Activated CD8-positive, alpha-beta memory T cell treated with anti-CD3 and anti-CD28 coated beads, Interleukin-2, amount 10 ng/mL, durations not matched to agents 7 days and 5 days (primary cell): ENCODE results near the gene FAM120AOS. TPM values are rescaled to one million over a fixed set of nuclear protein-coding genes. Genes with fewer than 3 reads are reported as not detected.
A peak's percentile ranks its signal among the peaks of the same experiment; 100 is the strongest.

Source experiments
- ATAC-seq: fragments of 150-1000 bp; cut with Tn5 transposase; one replicate; pipeline ENCODE4 v1.10.0; 2021; ENCODE audit warnings: moderate library complexity
- CTCF ChIA-PET: fragments of 350-600 bp; sonication (Branson Sonifier 250); formaldehyde crosslinking; loops from one replicate; lab custom pipeline; 2021; ENCODE audit warnings: antibody characterized with exemption; lab: Charles Lee
- DNase-seq: peaks from one replicate; pipeline ENCODE4 v3.0.0-alpha.2; 2020
- H3K27ac Mint-ChIP-seq: one replicate; pipeline ENCODE4 v1.8.0; 2021; ENCODE audit warnings: mild to moderate bottlenecking, mixed read lengths
- H3K27me3 Mint-ChIP-seq: one replicate; pipeline ENCODE4 v1.8.0; 2021; ENCODE audit warnings: mixed read lengths
- H3K36me3 Mint-ChIP-seq: one replicate; pipeline ENCODE4 v1.8.0; 2021; ENCODE audit warnings: mild to moderate bottlenecking, mixed read lengths
- H3K4me1 Mint-ChIP-seq: one replicate; pipeline ENCODE4 v1.8.0; 2021; ENCODE audit warnings: mixed read lengths
- H3K4me3 Mint-ChIP-seq: one replicate; pipeline ENCODE4 v1.8.0; 2021; ENCODE audit warnings: mild to moderate bottlenecking, moderate library complexity, mixed read lengths
- H3K9me3 Mint-ChIP-seq: one replicate; pipeline ENCODE4 v1.8.0; 2022; ENCODE audit warnings: low read depth, mixed read lengths
- total RNA-seq, 2 experiments: library from RNA; stranded (reverse); gene quantifications; one replicate each; pipeline ENCODE4 v1.2.3, GENCODE V29; 2021

The FAM120AOS gene
- total RNA-seq: 10 to 100 TPM; 36.2 to 41.2 TPM

GRCh38 chr9:93453047-93453914 is at the start of gene FAM120AOS:
Gene FAM120AOS, minus strand, starts transcription at chr9:93453581. Its CDS starts 872 bp downstream, at chr9:93452709.
- peak; percentile 93 for DNase-seq
- Mint-ChIP-seq H3K27ac (peak within 1 kb of the TSS; percentile 93), H3K9me3 (no peaks in the 10 kb centered on the region), H3K4me1 (peaks cover 52% of the 10 kb centered on the region), H3K4me3 (peak within 1 kb of the TSS; percentile 86), H3K27me3 (no peaks in the 10 kb centered on the region), H3K36me3 (peaks cover 35% of the 10 kb centered on the region)
- peak; percentile 77 for ATAC-seq
- CTCF ChIA-PET: interaction anchor here (0.6 to 4.6 kb wide), 9 partner anchors 11 to 475 kb away, joined by 3 to 31 read pairs (median 6); no protein-coding TSS in a partner anchor

GRCh38 chr9:93501406-93501805 is 48.0 kb upstream of the FAM120AOS start:
- peaks cover 60% of the 10 kb centered on the region for H3K36me3 Mint-ChIP-seq
- ATAC-seq: peak; percentile 53
- DNase-seq: no peak
- H3K27me3 Mint-ChIP-seq: no peaks in the 10 kb centered on the region
- CTCF ChIA-PET: no interaction called here
- peak overlapping the region; percentile 74 for H3K4me3 Mint-ChIP-seq
- peaks cover 49% of the 10 kb centered on the region for H3K4me1 Mint-ChIP-seq
- H3K9me3 Mint-ChIP-seq: no peaks in the 10 kb centered on the region
- peak overlapping the region; percentile 89 for H3K27ac Mint-ChIP-seq

- peaks cover 48% of the 10 kb centered on the region for H3K4me1 Mint-ChIP-seq
- no peaks in the 10 kb centered on the region for H3K9me3 Mint-ChIP-seq
- H3K36me3 Mint-ChIP-seq: peaks cover 61% of the 10 kb centered on the region
- CTCF ChIA-PET: interaction anchor here (1.6 kb wide), 1 partner anchor 66 kb away, joined by 5 read pairs; no protein-coding TSS in a partner anchor
- DNase-seq (no peak), ATAC-seq (peak; percentile 27)
- peak overlapping the region; percentile 74 for H3K4me3 Mint-ChIP-seq
- H3K27ac Mint-ChIP-seq: peak overlapping the region; percentile 89
- H3K27me3 Mint-ChIP-seq: no peaks in the 10 kb centered on the region
These were observed 47.4 kb upstream of the FAM120AOS start for GRCh38 chr9:93500571-93501298.

- peaks cover 50% of the 10 kb centered on the region for H3K36me3 Mint-ChIP-seq
- H3K27ac Mint-ChIP-seq: peak overlapping the region; percentile 44
- no peak overlapping the region for H3K4me3 Mint-ChIP-seq
These were observed 42.9 kb upstream of the FAM120AOS start for GRCh38 chr9:93496285-93496684.

GRCh38 chr9:93493949-93494348 is 40.6 kb upstream of the FAM120AOS start:
- H3K27ac Mint-ChIP-seq: no peak overlapping the region
- CTCF ChIA-PET: interaction anchor here (1.4 kb wide), 1 partner anchor 72 kb away, joined by 6 read pairs; no protein-coding TSS in a partner anchor
- H3K4me3 Mint-ChIP-seq: no peak overlapping the region
- no peaks in the 10 kb centered on the region for H3K9me3 Mint-ChIP-seq
- peaks cover 41% of the 10 kb centered on the region for H3K36me3 Mint-ChIP-seq
- H3K4me1 Mint-ChIP-seq: peaks cover 5% of the 10 kb centered on the region
- H3K27me3 Mint-ChIP-seq: no peaks in the 10 kb centered on the region
- ATAC-seq (no peak), DNase-seq (no peak)

More at GRCh38 chr9:93496285-93496684, 42.9 kb upstream of the FAM120AOS start:
- H3K4me1 Mint-ChIP-seq: peaks cover 22% of the 10 kb centered on the region
- CTCF ChIA-PET: no interaction called here
- ATAC-seq (no peak), DNase-seq (no peak)
- no peaks in the 10 kb centered on the region for H3K9me3 Mint-ChIP-seq
- no peaks in the 10 kb centered on the region for H3K27me3 Mint-ChIP-seq

- Mint-ChIP-seq H3K27me3 (no peaks in the 10 kb centered on the region), H3K36me3 (peaks cover 44% of the 10 kb centered on the region), H3K4me1 (peaks cover 10% of the 10 kb centered on the region), H3K9me3 (no peaks in the 10 kb centered on the region), H3K4me3 (no peak overlapping the region), H3K27ac (no peak overlapping the region)
- DNase-seq: no peak
- CTCF ChIA-PET: interaction anchor here (0.5 kb wide), 1 partner anchor 746 kb away, joined by 4 read pairs; no protein-coding TSS in a partner anchor
- no peak for ATAC-seq
These were observed 38.9 kb upstream of the FAM120AOS start for GRCh38 chr9:93492327-93492726.

- H3K9me3 Mint-ChIP-seq: no peaks in the 10 kb centered on the region
- H3K4me3 Mint-ChIP-seq: no peak overlapping the region
- no peak for ATAC-seq
- H3K36me3 Mint-ChIP-seq: peaks cover 47% of the 10 kb centered on the region
- no peaks in the 10 kb centered on the region for H3K27me3 Mint-ChIP-seq
- H3K4me1 Mint-ChIP-seq: peaks cover 12% of the 10 kb centered on the region
- H3K27ac Mint-ChIP-seq: no peak overlapping the region
- CTCF ChIA-PET: no interaction called here
- no peak for DNase-seq
These were observed 38.3 kb upstream of the FAM120AOS start for GRCh38 chr9:93491593-93492232.

- ATAC-seq: no peak
- peaks cover 18% of the 10 kb centered on the region for H3K4me1 Mint-ChIP-seq
- H3K9me3 Mint-ChIP-seq: no peaks in the 10 kb centered on the region
- CTCF ChIA-PET: no interaction called here
- no peak for DNase-seq
- H3K4me3 Mint-ChIP-seq: no peak overlapping the region
- no peaks in the 10 kb centered on the region for H3K27me3 Mint-ChIP-seq
- H3K27ac Mint-ChIP-seq: no peak overlapping the region
- H3K36me3 Mint-ChIP-seq: peaks cover 51% of the 10 kb centered on the region
These were observed 34.9 kb upstream of the FAM120AOS start for GRCh38 chr9:93488244-93488643.

- Mint-ChIP-seq H3K36me3 (peaks cover 62% of the 10 kb centered on the region), H3K4me3 (no peak overlapping the region), H3K9me3 (no peaks in the 10 kb centered on the region), H3K27ac (peak overlapping the region; percentile 34), H3K27me3 (no peaks in the 10 kb centered on the region), H3K4me1 (peaks cover 19% of the 10 kb centered on the region)
- DNase-seq (no peak), ATAC-seq (no peak)
- CTCF ChIA-PET: interaction anchor here (0.6 kb wide), 1 partner anchor 9 kb away, joined by 3 read pairs; no protein-coding TSS in a partner anchor
These were observed 32.9 kb upstream of the FAM120AOS start for GRCh38 chr9:93486268-93486667.

- CTCF ChIA-PET: interaction anchor here (0.5 kb wide), 1 partner anchor 289 kb away, joined by 3 read pairs; no protein-coding TSS in a partner anchor
These were observed 30.1 kb upstream of the FAM120AOS start for GRCh38 chr9:93483497-93483896.

GRCh38 chr9:93480728-93481324 is 27.4 kb upstream of the FAM120AOS start:
- no peaks in the 10 kb centered on the region for H3K9me3 Mint-ChIP-seq
- no peaks in the 10 kb centered on the region for H3K27me3 Mint-ChIP-seq
- DNase-seq (no peak), ATAC-seq (no peak)
- H3K4me1 Mint-ChIP-seq: peaks cover 21% of the 10 kb centered on the region
- H3K27ac Mint-ChIP-seq: peak overlapping the region; percentile 24
- peaks cover 60% of the 10 kb centered on the region for H3K36me3 Mint-ChIP-seq
- CTCF ChIA-PET: no interaction called here
- H3K4me3 Mint-ChIP-seq: no peak overlapping the region

More at GRCh38 chr9:93483497-93483896, 30.1 kb upstream of the FAM120AOS start:
- Mint-ChIP-seq H3K36me3 (peaks cover 63% of the 10 kb centered on the region), H3K9me3 (no peaks in the 10 kb centered on the region), H3K4me3 (no peak overlapping the region), H3K27me3 (no peaks in the 10 kb centered on the region), H3K27ac (no peak overlapping the region), H3K4me1 (peaks cover 28% of the 10 kb centered on the region)
- ATAC-seq (no peak), DNase-seq (no peak)

GRCh38 chr9:93480262-93480661 is 26.9 kb upstream of the FAM120AOS start:
- ATAC-seq: no peak
- Mint-ChIP-seq H3K27ac (no peak overlapping the region), H3K4me3 (no peak overlapping the region), H3K4me1 (peaks cover 23% of the 10 kb centered on the region), H3K27me3 (no peaks in the 10 kb centered on the region), H3K9me3 (no peaks in the 10 kb centered on the region), H3K36me3 (peaks cover 59% of the 10 kb centered on the region)
- no peak for DNase-seq
- CTCF ChIA-PET: interaction anchor here (1.5 kb wide), 1 partner anchor 26 kb away, joined by 4 read pairs; the partner anchor contains the start of gene FAM120AOS
